ENCODE data around the gene PRMT7.

Gene PRMT7

GRCh38 chr16:68357521-68357922 lies 46.7 kb downstream of the PRMT7 start:
- TF ChIP-seq CTCF (conservative IDR thresholded peaks at IDR 0.05; ENCODE audit: control insufficient read depth, insufficient read depth, low read depth, low read length), result no peak
- no peak overlapping the region for H3K4me3 ChIP-seq (ENCODE audit: control insufficient read depth, low read depth, low read length)
- DNase-seq (ENCODE audit: low read depth), result no peak

GRCh38 chr16:68357923-68358322 lies 47.1 kb downstream of the PRMT7 start:
- no peak for TF ChIP-seq CTCF (conservative IDR thresholded peaks at IDR 0.05; ENCODE audit: control insufficient read depth, insufficient read depth, low read depth, low read length)
- H3K4me3 ChIP-seq (ENCODE audit: control insufficient read depth, low read depth, low read length), result no peak overlapping the region
- DNase-seq (ENCODE audit: low read depth), result no peak

- H3K4me3 ChIP-seq (ENCODE audit: control insufficient read depth, low read depth, low read length), result no peak overlapping the region
- no peak for DNase-seq (ENCODE audit: low read depth)
- no peak for TF ChIP-seq CTCF (conservative IDR thresholded peaks at IDR 0.05; ENCODE audit: control insufficient read depth, insufficient read depth, low read depth, low read length)
Observed at GRCh38 chr16:68358951-68359350, 48.1 kb downstream of the PRMT7 start.

GRCh38 chr16:68359398-68360191 lies 48.8 kb downstream of the PRMT7 start:
- DNase-seq (ENCODE audit: low read depth), result no peak
- TF ChIP-seq CTCF (conservative IDR thresholded peaks at IDR 0.05; ENCODE audit: control insufficient read depth, insufficient read depth, low read depth, low read length), result no peak
- no peak overlapping the region for H3K4me3 ChIP-seq (ENCODE audit: control insufficient read depth, low read depth, low read length)

- TF ChIP-seq CTCF (conservative IDR thresholded peaks at IDR 0.05; ENCODE audit: control insufficient read depth, insufficient read depth, low read depth, low read length), result no peak
- DNase-seq (ENCODE audit: low read depth), result no peak
- H3K4me3 ChIP-seq (ENCODE audit: control insufficient read depth, low read depth, low read length), result no peak overlapping the region
Observed at GRCh38 chr16:68360547-68360946, 49.7 kb downstream of the PRMT7 start.

- DNase-seq (ENCODE audit: low read depth), result no peak
- H3K4me3 ChIP-seq (ENCODE audit: control insufficient read depth, low read depth, low read length), result no peak overlapping the region
- TF ChIP-seq CTCF (conservative IDR thresholded peaks at IDR 0.05; ENCODE audit: control insufficient read depth, insufficient read depth, low read depth, low read length), result no peak
Observed at GRCh38 chr16:68360956-68361355, 50.1 kb downstream of the PRMT7 start.
